ENCODE measurements around the gene DPYSL3.

DNA sequence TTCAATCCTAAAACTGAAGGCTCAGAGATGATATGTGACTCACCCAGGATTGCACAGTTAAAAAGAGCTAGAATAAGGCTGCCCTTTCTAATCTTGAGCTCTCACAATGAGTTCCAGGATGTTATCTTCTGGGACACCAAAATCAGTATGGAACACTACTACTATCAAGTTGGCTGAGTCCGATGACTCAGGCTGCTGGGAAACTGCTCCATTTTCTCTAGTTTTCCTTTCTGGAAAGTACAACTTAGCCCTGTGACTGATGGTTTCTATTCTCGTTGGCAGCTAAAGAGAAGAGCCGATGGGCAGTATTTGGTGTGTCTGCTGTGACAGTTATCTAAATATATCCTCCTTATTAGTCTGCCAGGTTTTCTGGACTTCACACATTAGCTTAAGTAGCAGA, 37.9 kb upstream of the DPYSL3 start:
- TF ChIP-seq EZH2 (IDR thresholded peaks at IDR 0.05; ENCODE audit: insufficient read depth, poor library complexity, severe bottlenecking) (no peak), EZH2phosphoT487 (IDR thresholded peaks at IDR 0.05; ENCODE audit: insufficient read depth, low read depth) (no peak)
